ENCODE measurements around the gene SMIM35. TPM values are rescaled to one million over a fixed set of nuclear protein-coding genes. Genes with fewer than 3 reads are reported as not detected.

Gene SMIM35
- total RNA-seq, 6 donors from 2014 or later = not detected

DNA sequence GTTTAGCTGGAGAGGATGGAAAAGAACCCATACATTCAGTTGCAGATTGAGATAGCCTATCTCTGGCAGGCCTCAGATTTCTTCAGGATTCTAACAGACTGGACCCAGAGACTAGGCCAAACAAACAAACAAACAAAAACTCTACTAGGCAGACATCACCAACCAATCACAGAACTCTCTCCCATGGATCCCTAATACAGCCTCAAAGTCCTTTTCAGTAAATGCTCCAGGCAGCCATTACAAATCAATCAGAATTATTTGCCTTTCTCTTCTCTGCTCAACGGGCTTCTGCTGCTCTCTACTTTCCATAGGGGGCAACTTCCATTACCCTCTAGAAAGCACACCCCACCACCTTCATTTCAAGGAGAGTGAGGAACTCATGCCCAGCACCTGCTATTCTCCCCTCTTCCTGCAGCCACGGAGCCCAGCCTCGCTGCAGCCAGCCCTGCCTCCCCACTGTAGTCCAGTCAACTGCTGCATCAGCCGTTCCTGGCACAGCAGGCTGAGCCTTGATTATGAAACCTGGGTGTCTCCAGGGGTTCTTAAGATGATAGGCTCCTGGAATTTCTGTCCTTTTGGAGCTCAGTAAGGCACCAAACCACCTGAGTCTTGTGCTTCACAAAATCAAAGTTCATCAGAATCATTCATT lies 19.0 kb upstream of the SMIM35 start:
- TF ChIP-seq POLR2A (IDR thresholded peaks at IDR 0.05) = no peak
- no peak for TF ChIP-seq CTCF (IDR thresholded peaks at IDR 0.05)
- no peak for TF ChIP-seq EP300 (IDR thresholded peaks at IDR 0.05)
- no peak for TF ChIP-seq POLR2AphosphoS5 (IDR thresholded peaks at IDR 0.05)
- WGBS, 2 donors = 65 to 66% methylated on average over 3 to 4 of the region's 4 CpGs
- DNase-seq = peak in 1 of 2 donors; percentile 27
- Histone ChIP-seq H3K4me1 (no peaks in the 10 kb centered on the region), H3K9me3 (no peaks in the 10 kb centered on the region), H3K36me3 (no peaks in the 10 kb centered on the region), H3K27me3 (no peaks in the 10 kb centered on the region), H3K4me3 (no peak overlapping the region), H3K27ac (no peak overlapping the region)
- no peak for ATAC-seq (ENCODE audit: low FRiP score in 2 of 2)

- 91 to 95% methylated on average over 6 of the region's 6 CpGs for WGBS, 2 donors
- no peak for DNase-seq
- H3K4me1 ChIP-seq = no peaks in the 10 kb centered on the region
Measured at GRCh38 chr11:118104491-118104890, 17.7 kb upstream of the SMIM35 start.

GRCh38 chr11:118102721-118103261 lies 16.0 kb upstream of the SMIM35 start:
- Histone ChIP-seq H3K27me3 (no peaks in the 10 kb centered on the region), H3K4me1 (no peaks in the 10 kb centered on the region), H3K9me3 (no peaks in the 10 kb centered on the region), H3K27ac (no peak overlapping the region), H3K4me3 (no peak overlapping the region), H3K36me3 (no peaks in the 10 kb centered on the region)
- ATAC-seq (ENCODE audit: low FRiP score in 2 of 2) = no peak
- WGBS, 2 donors = 63 to 81% methylated on average over 8 to 13 of the region's 13 CpGs
- TF ChIP-seq EP300 (IDR thresholded peaks at IDR 0.05) = no peak
- no peak for TF ChIP-seq POLR2A (IDR thresholded peaks at IDR 0.05)
- TF ChIP-seq POLR2AphosphoS5 (IDR thresholded peaks at IDR 0.05) = no peak
- no peak for TF ChIP-seq CTCF (IDR thresholded peaks at IDR 0.05)
- DNase-seq = no peak

More at GRCh38 chr11:118104491-118104890, 17.7 kb upstream of the SMIM35 start:
- Histone ChIP-seq H3K9me3 (no peaks in the 10 kb centered on the region), H3K36me3 (no peaks in the 10 kb centered on the region), H3K4me3 (no peak overlapping the region), H3K27ac (no peak overlapping the region), H3K27me3 (no peaks in the 10 kb centered on the region)
- TF ChIP-seq EP300 (IDR thresholded peaks at IDR 0.05) (no peak), POLR2A (IDR thresholded peaks at IDR 0.05) (no peak), CTCF (IDR thresholded peaks at IDR 0.05) (no peak), POLR2AphosphoS5 (IDR thresholded peaks at IDR 0.05) (no peak)
- no peak for ATAC-seq (ENCODE audit: low FRiP score in 2 of 2)

- DNase-seq (no peak), ATAC-seq (ENCODE audit: low FRiP score in 2 of 2) (no peak)
- Histone ChIP-seq H3K4me3 (no peak overlapping the region), H3K27ac (no peak overlapping the region), H3K36me3 (no peaks in the 10 kb centered on the region), H3K9me3 (no peaks in the 10 kb centered on the region), H3K27me3 (no peaks in the 10 kb centered on the region), H3K4me1 (no peaks in the 10 kb centered on the region)
- TF ChIP-seq POLR2AphosphoS5 (IDR thresholded peaks at IDR 0.05) (no peak), POLR2A (IDR thresholded peaks at IDR 0.05) (no peak), EP300 (IDR thresholded peaks at IDR 0.05) (no peak), CTCF (IDR thresholded peaks at IDR 0.05) (no peak)
- WGBS, 2 donors = 57 to 74% methylated on average over 3 of the region's 3 CpGs
Measured at GRCh38 chr11:118100691-118101232, 14.0 kb upstream of the SMIM35 start.

All from upper lobe of left lung (tissue), 6 donors.